ENCODE results near the gene PTCRA. TPM values are rescaled to one million over a fixed set of nuclear protein-coding genes. Genes with fewer than 3 reads are reported as not detected.

Gene PTCRA
- total RNA-seq, 1 donor, result not detected

DNA sequence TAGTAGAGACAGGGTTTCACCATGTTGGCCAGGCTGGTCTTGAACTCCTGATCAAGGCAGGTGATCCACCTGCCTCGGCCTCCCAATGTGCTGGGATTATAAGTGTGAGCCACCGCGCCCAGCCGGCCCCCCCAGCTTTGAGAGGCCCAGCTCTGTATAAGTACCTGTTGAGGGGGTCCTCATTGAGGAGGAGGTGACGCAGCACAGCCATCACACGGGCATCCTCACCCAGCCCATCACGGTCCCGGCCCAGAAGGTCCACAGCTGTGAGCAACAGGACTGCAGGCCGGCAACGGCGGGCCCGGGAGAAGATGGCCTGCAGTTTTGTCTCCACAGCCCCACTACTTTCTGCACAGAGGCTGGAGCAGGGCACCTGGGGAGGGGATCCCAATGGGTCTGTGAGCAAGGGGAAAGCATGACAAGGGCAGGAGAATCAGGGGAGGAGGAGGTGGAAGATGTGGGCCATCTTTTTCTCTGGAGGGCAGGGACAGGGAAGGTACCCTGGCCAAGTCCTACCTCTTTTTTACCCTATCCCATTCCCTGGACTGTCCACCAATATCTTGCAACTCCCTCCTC is 52.4 kb downstream of the PTCRA start:
- no peak overlapping the region for H3K4me3 ChIP-seq (ENCODE audit: low read depth, low read length)
- TF ChIP-seq, protein P1, sequence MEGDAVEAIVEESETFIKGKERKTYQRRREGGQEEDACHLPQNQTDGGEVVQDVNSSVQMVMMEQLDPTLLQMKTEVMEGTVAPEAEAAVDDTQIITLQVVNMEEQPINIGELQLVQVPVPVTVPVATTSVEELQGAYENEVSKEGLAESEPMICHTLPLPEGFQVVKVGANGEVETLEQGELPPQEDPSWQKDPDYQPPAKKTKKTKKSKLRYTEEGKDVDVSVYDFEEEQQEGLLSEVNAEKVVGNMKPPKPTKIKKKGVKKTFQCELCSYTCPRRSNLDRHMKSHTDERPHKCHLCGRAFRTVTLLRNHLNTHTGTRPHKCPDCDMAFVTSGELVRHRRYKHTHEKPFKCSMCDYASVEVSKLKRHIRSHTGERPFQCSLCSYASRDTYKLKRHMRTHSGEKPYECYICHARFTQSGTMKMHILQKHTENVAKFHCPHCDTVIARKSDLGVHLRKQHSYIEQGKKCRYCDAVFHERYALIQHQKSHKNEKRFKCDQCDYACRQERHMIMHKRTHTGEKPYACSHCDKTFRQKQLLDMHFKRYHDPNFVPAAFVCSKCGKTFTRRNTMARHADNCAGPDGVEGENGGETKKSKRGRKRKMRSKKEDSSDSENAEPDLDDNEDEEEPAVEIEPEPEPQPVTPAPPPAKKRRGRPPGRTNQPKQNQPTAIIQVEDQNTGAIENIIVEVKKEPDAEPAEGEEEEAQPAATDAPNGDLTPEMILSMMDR (IDR thresholded peaks at IDR 0.05; ENCODE audit: insufficient read depth, low read length), result no peak
- no peak for DNase-seq (ENCODE audit: low read depth)

DNA sequence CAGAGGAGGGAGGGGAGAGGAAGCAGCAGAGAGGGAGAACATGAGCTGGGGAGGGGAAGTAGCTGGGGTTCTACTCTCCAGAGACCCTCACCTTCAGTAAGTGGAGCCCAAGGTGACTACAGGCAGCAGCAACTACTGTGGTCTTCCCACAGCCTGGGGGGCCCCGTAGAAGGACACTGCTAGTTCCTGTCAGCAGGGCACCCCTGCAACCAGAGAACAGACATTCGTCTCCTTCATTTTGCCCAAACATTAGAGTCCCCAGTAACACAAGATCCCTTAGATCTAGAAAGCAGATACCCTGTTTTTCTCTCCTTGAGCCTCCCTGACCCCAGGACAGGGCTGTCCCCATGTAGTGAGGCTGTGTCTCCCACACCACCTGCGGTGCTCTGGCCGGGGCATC is 52.9 kb downstream of the PTCRA start:
- DNase-seq (ENCODE audit: low read depth), result no peak
- H3K4me3 ChIP-seq (ENCODE audit: low read depth, low read length), result no peak overlapping the region

DNA sequence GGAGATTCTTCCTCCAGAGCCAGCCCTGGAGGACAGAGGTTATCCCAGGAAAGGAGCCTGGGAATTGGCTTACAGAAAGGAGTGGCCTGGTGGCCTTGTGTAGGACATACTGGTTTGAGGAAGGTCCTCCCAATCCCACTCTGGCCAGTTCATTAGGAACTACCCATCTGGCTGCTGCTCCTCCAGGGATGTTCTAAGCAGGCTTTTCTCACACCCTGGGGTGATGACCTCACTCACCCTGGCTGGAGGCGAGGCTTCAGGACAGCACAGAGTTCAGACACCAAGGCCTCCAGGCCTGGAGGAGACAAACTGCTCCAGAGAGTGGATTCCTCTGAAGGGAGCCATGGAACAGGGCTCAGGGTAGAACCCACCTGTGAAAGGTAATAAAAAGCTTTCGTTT is 53.6 kb downstream of the PTCRA start:
- TF ChIP-seq, protein P1 (IDR thresholded peaks at IDR 0.05; ENCODE audit: insufficient read depth, low read length), result no peak
- no peak for DNase-seq (ENCODE audit: low read depth)
- no peak overlapping the region for H3K4me3 ChIP-seq (ENCODE audit: low read depth, low read length)

More for the DNA sequence above, 52.9 kb downstream of the PTCRA start:
- TF ChIP-seq, protein P1 (IDR thresholded peaks at IDR 0.05; ENCODE audit: insufficient read depth, low read length), result no peak

DNA sequence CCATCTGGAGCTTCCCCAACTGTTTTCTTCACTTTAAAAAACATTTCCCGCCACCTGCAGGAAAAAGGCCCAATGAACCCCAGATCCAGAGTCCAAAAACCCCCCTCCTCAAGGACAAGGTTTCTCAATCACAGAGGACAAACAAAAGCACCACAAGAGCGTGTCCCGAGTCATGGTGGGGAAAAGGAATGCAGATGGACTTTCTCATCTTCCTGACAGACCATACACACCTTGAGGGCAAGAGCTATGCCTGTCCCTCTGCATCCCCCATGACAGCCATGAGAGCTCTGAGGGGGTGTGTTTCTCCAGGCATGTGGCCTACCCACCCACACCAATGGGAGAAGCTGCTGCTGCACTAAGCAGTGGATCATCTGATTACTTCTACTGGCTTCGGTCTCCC is 54.1 kb downstream of the PTCRA start:
- TF ChIP-seq, protein P1 (IDR thresholded peaks at IDR 0.05; ENCODE audit: insufficient read depth, low read length), result no peak
- DNase-seq (ENCODE audit: low read depth), result no peak
- H3K4me3 ChIP-seq (ENCODE audit: low read depth, low read length), result no peak overlapping the region

DNA sequence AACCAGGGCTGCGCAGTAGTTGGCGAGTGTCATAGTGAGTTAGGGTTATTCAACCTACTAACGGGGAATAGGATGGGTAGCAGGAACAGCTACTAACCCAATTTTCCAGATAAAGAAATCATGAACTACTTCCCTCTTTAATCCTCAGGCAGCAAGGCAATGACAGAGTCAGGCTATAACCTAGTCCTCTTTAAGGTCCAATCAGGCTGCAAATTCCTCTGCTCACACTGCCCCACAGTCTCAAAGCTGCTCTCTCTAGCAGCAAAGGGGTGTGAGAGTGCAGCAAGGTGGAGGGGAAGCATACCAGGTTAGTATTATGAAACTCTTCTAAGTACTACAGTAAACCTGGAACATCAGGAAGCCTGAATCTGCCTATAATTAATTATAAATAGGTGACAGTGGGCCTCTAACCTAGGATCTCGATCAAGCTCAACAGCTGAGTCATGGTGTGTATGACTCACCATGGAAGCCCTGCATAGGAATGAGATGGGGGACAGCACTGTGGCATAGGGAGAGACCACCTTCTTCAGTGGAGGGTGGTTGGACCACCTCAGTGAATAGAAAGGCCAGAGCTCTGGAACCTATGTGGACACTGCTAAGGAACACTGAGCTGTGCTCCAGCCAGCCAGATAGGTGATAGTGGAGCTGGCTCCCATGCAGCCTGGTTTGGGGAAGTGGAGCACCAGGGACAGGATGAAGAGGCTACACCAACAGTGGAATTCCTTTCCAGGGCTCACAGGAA is 55.2 kb downstream of the PTCRA start:
- TF ChIP-seq, protein P1 (IDR thresholded peaks at IDR 0.05; ENCODE audit: insufficient read depth, low read length), result no peak
- DNase-seq (ENCODE audit: low read depth), result no peak
- H3K4me3 ChIP-seq (ENCODE audit: low read depth, low read length), result no peak overlapping the region

DNA sequence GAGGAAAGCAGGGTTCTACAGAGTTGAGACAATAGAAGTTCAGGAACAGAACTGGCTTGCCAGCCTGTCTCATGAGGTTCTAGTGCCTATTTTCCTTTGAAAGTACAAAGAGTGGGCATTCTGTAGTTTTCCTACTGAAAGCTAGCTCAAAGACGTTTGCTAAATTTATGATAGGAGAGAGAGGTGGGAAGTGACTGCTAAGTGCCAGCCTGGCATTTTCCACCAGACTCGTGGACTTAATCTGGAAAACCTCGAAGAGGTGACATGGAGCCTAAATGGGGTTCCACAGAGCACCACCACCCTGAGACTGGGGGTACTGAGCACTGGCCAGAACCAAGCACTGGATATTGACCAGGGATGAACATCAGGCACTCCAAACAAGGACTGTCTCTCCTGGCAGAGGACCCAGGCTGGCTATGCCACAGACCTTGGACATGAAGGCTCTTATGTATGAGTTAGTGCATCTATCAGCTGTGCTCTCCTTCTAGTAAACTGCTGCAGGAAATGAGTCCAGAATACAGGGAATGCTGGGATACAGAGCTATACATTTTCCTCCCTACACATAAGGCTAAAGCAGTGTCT is 56.0 kb downstream of the PTCRA start:
- TF ChIP-seq, protein P1 (IDR thresholded peaks at IDR 0.05; ENCODE audit: insufficient read depth, low read length), result no peak
- H3K4me3 ChIP-seq (ENCODE audit: low read depth, low read length), result no peak overlapping the region
- DNase-seq (ENCODE audit: low read depth), result no peak

Data from fibroblast of the aortic adventitia (primary cell).